GM13976 (cell line): ENCODE measurements around the gene MRPL14.

Source experiments
- DNase-seq: peaks from one replicate; pipeline ENCODE4 v3.0.0; 2012; ENCODE audit warnings: low spot score
- CTCF ChIP-seq: IDR thresholded peaks from 2 replicates; pipeline ENCODE4 v1.5.1; 2012; ENCODE audit warnings: borderline replicate concordance, mild to moderate bottlenecking; ENCODE audit not compliant: insufficient read depth; ENCODE audit errors: extremely low read depth, missing control alignments, control extremely low read depth
- in situ Hi-C: fragments of 300-500 bp; cut with MboI; formaldehyde crosslinking; loops from one replicate; pipeline ENCODE4 v1.12.0; 2022; ENCODE audit warnings: low sequenced_read_pairs, mixed read lengths, inconsistent platforms; ENCODE audit not compliant: unreplicated experiment

The MRPL14 gene

GRCh38 chr6:44077214-44077946 is 49.9 kb downstream of the MRPL14 start:
- in situ Hi-C loops, result no loop called here
- TF ChIP-seq CTCF, result no peak
- DNase-seq, result no peak

GRCh38 chr6:44076356-44077213 is 50.7 kb downstream of the MRPL14 start:
- no peak for TF ChIP-seq CTCF
- in situ Hi-C loops, result no loop called here
- peak; percentile 77 for DNase-seq

- DNase-seq, result no peak
- TF ChIP-seq CTCF, result no peak
- in situ Hi-C loops, result no loop called here
Measured at GRCh38 chr6:44075647-44076355, 51.5 kb downstream of the MRPL14 start.

DNA sequence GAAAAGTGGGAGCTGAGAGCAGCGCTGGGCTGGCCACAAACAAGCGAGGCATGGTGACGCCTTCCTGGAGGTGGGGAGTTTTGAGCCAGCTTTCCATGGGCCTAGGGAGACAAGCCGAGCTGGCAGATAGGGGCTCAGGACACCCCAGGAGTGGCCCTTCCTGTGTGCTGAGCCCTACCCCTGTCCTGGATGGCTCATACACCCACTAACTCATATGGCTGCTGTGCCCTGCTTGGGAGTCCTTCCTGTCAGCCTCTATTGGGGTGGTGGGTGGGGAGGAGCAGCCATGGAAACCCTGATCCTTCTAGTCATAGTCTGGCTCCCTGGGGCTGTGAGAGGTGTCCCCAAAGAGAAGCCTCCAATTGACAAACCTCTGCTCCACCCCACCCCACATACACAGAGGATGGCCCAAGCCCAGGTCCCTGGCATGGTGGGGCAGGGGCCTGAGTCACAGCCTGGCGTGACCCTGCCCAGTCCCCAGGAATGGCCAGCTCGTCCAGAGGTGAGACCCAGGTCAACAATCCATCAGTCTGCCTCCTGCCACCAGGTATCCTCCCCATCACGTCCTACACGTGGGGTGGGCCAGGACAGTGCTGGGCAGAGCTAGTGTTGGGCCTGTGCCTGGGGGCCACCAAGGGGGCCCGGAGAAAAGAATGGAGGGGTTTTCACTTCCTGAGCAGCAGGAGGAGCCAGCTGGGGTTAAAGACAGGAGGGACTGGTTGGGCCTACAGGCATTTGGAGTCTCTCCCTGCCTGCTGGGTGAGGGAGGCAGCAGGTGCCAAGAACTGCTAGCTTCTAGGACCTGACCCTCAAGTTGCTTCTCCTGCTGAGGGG is 52.2 kb downstream of the MRPL14 start:
- no peak for TF ChIP-seq CTCF
- DNase-seq, result no peak
- in situ Hi-C loops, result no loop called here

- TF ChIP-seq CTCF, result peak; percentile 90
- in situ Hi-C loops, result no loop called here
Measured at GRCh38 chr6:44074439-44074812, 52.8 kb downstream of the MRPL14 start.

GRCh38 chr6:44073612-44074438 is 53.4 kb downstream of the MRPL14 start:
- in situ Hi-C loops, result no loop called here
- no peak for TF ChIP-seq CTCF
- DNase-seq, result no peak

More at GRCh38 chr6:44074439-44074812, 52.8 kb downstream of the MRPL14 start:
- peak; percentile 88 for DNase-seq
